BE2C (cell line): ENCODE data around the gene SELENOW.
"Not testable (repeated sequence)": the region's sequence is repeated elsewhere in the genome, so short reads cannot be mapped to it uniquely, and the experiment has no call there.

ENCODE experiments used
- DNase-seq: peaks from one replicate; pipeline ENCODE4 v3.0.0-alpha.2; 2020
- H3K27me3 ChIP-seq: fragments of 250-450 bp; sonication (Bioruptor Pico); 2 replicates; pipeline ENCODE4 v1.5.1; 2020; ENCODE audit warnings: mild to moderate bottlenecking
- H3K36me3 ChIP-seq: fragments of 250-450 bp; sonication (Bioruptor Pico); 2 replicates; pipeline ENCODE4 v1.5.1; 2020; ENCODE audit warnings: mild to moderate bottlenecking
- H3K4me1 ChIP-seq: fragments of 250-450 bp; sonication (Bioruptor Pico); 2 replicates; pipeline ENCODE4 v1.5.1; 2020
- H3K4me3 ChIP-seq: 2 replicates; pipeline ENCODE4 v1.5.1; 2011; ENCODE audit warnings: low read depth, low read length
- H3K9me3 ChIP-seq: fragments of 250-450 bp; sonication (Bioruptor Pico); 2 replicates; pipeline ENCODE4 v1.5.1; 2020
- TF ChIP-seq, protein P1 (sequence below): IDR thresholded peaks from 2 replicates; pipeline ENCODE4 v1.5.1; 2012; ENCODE audit warnings: mild to moderate bottlenecking, low read depth, low read length

SELENOW gene

DNA sequence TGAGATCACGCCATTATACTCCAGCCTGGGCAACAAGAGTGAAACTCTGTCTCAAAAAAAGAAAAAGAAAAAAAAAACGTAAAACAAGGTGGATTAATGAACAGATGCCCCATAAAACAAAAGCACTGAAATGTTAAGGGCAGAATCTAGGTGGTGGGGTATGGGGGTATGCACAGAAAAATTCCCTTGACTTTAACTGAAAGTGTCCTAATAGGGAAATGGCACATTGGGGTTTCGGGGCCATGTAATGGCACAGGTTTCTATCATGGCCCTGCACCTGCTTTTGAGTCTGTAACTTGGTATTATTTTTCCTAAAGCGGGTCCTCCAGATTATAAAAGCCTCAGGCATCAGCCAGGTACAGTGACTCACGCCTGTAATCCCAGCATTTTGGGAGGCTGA is 16.9 kb upstream of the SELENOW start:
- TF ChIP-seq, protein P1, sequence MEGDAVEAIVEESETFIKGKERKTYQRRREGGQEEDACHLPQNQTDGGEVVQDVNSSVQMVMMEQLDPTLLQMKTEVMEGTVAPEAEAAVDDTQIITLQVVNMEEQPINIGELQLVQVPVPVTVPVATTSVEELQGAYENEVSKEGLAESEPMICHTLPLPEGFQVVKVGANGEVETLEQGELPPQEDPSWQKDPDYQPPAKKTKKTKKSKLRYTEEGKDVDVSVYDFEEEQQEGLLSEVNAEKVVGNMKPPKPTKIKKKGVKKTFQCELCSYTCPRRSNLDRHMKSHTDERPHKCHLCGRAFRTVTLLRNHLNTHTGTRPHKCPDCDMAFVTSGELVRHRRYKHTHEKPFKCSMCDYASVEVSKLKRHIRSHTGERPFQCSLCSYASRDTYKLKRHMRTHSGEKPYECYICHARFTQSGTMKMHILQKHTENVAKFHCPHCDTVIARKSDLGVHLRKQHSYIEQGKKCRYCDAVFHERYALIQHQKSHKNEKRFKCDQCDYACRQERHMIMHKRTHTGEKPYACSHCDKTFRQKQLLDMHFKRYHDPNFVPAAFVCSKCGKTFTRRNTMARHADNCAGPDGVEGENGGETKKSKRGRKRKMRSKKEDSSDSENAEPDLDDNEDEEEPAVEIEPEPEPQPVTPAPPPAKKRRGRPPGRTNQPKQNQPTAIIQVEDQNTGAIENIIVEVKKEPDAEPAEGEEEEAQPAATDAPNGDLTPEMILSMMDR = no peak
- Histone ChIP-seq H3K9me3 (no peaks in the 10 kb centered on the region), H3K36me3 (peaks cover 25% of the 10 kb centered on the region)

DNA sequence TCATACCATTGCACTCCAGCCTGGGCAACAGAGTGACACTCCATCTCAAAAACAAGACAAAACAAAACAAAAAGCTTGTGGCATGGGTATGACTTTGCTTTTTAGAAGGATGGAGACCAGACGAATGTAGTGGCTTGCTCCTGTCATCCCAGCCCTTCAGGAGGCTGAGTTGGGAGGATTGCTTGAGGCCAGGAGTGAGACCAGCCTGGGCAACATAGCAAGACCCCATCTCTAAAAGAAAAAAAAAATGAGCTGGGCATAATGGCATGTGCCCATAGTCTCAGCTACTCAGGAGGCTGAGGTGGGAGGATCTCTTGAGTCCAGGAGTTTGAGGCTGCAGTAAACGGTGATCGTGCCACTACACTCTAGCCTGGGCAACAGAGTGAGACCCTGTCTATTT is 16.4 kb upstream of the SELENOW start:
- no peaks in the 10 kb centered on the region for H3K9me3 ChIP-seq
- no peaks in the 10 kb centered on the region for H3K27me3 ChIP-seq
- H3K36me3 ChIP-seq = peaks cover 19% of the 10 kb centered on the region
- H3K4me3 ChIP-seq = no peak overlapping the region
- no peak for DNase-seq
- H3K4me1 ChIP-seq = no peaks in the 10 kb centered on the region
- TF ChIP-seq, protein P1 = no peak

More for the DNA sequence above, 16.9 kb upstream of the SELENOW start:
- no peak overlapping the region for H3K4me3 ChIP-seq
- no peaks in the 10 kb centered on the region for H3K4me1 ChIP-seq
- DNase-seq = no peak
- H3K27me3 ChIP-seq = no peaks in the 10 kb centered on the region

DNA sequence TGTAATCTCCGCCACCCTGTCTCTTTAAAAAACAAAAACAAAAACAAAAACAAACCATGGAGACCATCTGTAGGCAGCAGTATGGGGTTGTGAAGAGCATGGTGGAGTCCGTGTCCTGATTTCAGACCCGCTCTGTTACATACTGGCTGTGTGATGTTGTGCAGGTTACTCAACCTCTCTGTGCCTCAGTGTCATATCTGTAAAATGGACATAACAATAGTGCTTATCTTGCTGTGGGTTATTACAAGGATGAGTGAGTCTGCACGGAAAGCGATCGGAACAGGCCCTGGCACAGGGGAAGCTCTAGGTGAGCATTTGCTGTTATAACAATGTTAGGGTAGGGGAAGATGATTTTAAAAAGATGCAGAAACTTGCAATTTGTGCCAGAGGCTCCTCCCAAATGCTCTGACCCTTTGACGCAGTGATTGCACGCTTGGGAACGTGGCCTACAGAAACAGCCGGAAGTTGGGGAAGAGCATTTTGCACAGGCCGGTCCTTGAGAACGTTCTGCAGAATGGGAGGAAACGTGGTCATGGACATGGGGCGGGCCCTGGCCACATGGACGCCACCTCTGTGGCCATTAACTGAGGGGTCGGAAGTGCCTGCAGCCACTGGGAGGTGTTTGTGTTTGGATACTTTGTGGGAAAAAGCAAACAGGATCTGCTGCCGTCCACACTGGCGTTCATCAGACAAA is 15.7 kb upstream of the SELENOW start:
- TF ChIP-seq, protein P1 = no peak
- no peak for DNase-seq
- H3K27me3 ChIP-seq = no peaks in the 10 kb centered on the region
- no peaks in the 10 kb centered on the region for H3K9me3 ChIP-seq
- no peaks in the 10 kb centered on the region for H3K4me1 ChIP-seq
- H3K36me3 ChIP-seq = peaks cover 13% of the 10 kb centered on the region
- H3K4me3 ChIP-seq = no peak overlapping the region

DNA sequence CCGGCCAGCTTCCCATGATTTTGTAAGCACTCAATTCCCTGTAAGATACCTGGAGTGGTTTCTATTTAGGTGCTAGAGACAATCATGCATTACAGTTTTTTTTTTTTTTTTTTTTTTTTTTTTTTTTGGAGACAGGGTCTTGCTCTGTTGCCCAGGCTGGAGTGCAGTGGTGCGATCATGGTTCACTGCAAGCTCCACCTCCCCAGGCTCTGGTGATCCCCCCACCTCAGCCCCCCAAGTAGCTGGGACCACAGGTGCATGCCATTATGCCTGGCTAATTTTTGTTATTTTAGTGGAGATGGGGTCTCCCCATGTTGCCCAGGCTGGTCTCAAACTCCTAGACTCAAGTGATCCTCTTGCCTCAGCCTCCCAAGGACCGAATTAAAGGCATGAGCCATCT is 13.8 kb upstream of the SELENOW start:
- H3K4me1 ChIP-seq, H3K36me3 ChIP-seq, H3K4me3 ChIP-seq, DNase-seq, H3K9me3 ChIP-seq, H3K27me3 ChIP-seq: not testable (repeated sequence)

DNA sequence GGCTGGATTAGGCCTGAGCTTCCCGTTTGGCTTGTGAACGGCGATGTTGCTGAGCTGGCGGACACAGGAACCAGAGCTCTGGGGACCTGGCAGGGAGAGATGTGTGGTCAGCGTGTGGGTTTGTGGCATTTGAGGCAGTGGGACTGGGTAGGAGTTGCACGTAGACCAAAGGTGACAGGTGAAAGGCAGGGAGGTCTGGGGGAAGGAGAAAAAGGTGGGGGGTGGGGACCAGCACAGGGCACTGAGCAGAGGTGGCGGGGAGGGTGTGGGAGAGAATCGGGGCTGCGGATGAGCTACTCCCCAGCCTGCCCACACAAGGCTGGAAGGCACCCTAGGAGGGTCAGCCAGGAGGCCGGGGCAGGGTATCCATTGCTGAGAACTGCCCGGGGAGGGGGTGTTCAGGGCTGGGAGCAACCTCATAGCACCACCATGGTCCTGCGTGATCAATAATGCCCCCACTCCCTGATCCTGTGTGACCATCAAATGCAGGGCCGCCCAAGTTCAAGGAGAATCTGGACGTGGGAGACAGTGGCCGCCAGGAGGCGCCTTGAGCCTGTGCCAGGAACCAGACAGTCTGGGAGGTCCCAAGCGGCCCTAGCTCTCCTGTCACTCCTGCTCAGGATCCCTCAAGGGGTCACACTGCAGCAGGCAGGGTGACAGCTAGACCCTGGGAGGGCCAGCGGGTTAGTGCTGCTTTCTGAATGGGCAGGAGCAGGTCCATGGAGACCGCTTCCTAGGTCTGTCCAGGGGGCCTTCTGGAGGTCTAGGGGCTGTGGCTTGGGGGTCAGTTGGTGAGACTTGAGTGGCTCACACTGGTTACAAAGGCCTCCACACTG is 12.8 kb upstream of the SELENOW start:
- Histone ChIP-seq H3K27me3 (no peaks in the 10 kb centered on the region), H3K9me3 (no peaks in the 10 kb centered on the region), H3K4me3 (no peak overlapping the region), H3K4me1 (no peaks in the 10 kb centered on the region), H3K36me3 (no peaks in the 10 kb centered on the region)
- peak; percentile 88 for DNase-seq
- TF ChIP-seq, protein P1 = peak; percentile 93

DNA sequence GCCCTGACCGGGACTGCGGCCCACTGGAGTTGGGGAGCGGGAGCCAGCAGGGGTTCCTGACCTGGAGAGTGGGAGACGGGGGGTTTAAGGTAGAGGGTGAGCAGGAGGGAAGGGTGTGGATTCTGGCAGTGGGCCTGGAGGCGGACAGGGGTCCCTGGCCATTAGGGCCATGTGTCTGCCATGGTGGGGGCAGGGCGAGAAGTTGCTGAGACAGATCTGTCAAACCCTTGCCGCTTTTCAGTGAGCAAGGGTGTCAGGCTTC is 12.2 kb upstream of the SELENOW start:
- no peaks in the 10 kb centered on the region for H3K9me3 ChIP-seq
- H3K27me3 ChIP-seq = no peaks in the 10 kb centered on the region
- TF ChIP-seq, protein P1 = no peak
- DNase-seq = no peak
- no peaks in the 10 kb centered on the region for H3K36me3 ChIP-seq
- H3K4me3 ChIP-seq = no peak overlapping the region
- no peaks in the 10 kb centered on the region for H3K4me1 ChIP-seq
